Endothelial cell (in vitro differentiated cells): ENCODE data around the gene USP13. TPM values are rescaled to one million over a fixed set of nuclear protein-coding genes. Genes with fewer than 3 reads are reported as not detected.

Experiments
- DNase-seq: peaks from one replicate; pipeline ENCODE4 v3.0.0; 2021; ENCODE audit warnings: low spot score
- H3K27ac Mint-ChIP-seq: one replicate; pipeline ENCODE4 v1.8.0; 2021; ENCODE audit warnings: mixed read lengths, inconsistent platforms; ENCODE audit not compliant: unreplicated experiment
- H3K27me3 Mint-ChIP-seq: one replicate; pipeline ENCODE4 v1.8.0; 2021; ENCODE audit warnings: mild to moderate bottlenecking, moderate library complexity, mixed read lengths, inconsistent platforms; ENCODE audit not compliant: unreplicated experiment
- H3K36me3 Mint-ChIP-seq: one replicate; pipeline ENCODE4 v1.8.0; 2021; ENCODE audit warnings: mild to moderate bottlenecking, low read depth, mixed read lengths, inconsistent platforms; ENCODE audit not compliant: unreplicated experiment
- H3K4me1 Mint-ChIP-seq: one replicate; pipeline ENCODE4 v1.8.0; 2021; ENCODE audit warnings: mild to moderate bottlenecking, mixed read lengths, inconsistent platforms; ENCODE audit not compliant: unreplicated experiment
- H3K4me3 Mint-ChIP-seq: one replicate; pipeline ENCODE4 v1.8.0; 2021; ENCODE audit warnings: mild to moderate bottlenecking, mixed read lengths, inconsistent platforms; ENCODE audit not compliant: unreplicated experiment
- H3K9me3 Mint-ChIP-seq: one replicate; pipeline ENCODE4 v1.8.0; 2021; ENCODE audit warnings: mixed read lengths, inconsistent platforms; ENCODE audit not compliant: unreplicated experiment
- total RNA-seq: library from RNA; stranded (reverse); fragmentation: NEBNext Ultra II Directional; extraction: Animal tissue kit (Norgen Biotek cat#: 25700); gene quantifications from one replicate; pipeline ENCODE4 v1.2.1, GENCODE V29; 2021; ENCODE audit not compliant: unreplicated experiment
- TF ChIP-seq, protein P1 (sequence below): fragments of 200-600 bp; sonication (generic); IDR thresholded peaks from one replicate; pipeline ENCODE4 v1.5.0; 2021; ENCODE audit warnings: antibody characterized with exemption; ENCODE audit not compliant: unreplicated experiment

USP13 gene
- total RNA-seq, 1 donor from 2014 or later, result 18.9 TPM

GRCh38 chr3:179828738-179829137 lies 175.9 kb downstream of the USP13 start:
- H3K27ac Mint-ChIP-seq, result no peak overlapping the region
- TF ChIP-seq, protein P1, sequence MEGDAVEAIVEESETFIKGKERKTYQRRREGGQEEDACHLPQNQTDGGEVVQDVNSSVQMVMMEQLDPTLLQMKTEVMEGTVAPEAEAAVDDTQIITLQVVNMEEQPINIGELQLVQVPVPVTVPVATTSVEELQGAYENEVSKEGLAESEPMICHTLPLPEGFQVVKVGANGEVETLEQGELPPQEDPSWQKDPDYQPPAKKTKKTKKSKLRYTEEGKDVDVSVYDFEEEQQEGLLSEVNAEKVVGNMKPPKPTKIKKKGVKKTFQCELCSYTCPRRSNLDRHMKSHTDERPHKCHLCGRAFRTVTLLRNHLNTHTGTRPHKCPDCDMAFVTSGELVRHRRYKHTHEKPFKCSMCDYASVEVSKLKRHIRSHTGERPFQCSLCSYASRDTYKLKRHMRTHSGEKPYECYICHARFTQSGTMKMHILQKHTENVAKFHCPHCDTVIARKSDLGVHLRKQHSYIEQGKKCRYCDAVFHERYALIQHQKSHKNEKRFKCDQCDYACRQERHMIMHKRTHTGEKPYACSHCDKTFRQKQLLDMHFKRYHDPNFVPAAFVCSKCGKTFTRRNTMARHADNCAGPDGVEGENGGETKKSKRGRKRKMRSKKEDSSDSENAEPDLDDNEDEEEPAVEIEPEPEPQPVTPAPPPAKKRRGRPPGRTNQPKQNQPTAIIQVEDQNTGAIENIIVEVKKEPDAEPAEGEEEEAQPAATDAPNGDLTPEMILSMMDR, result no peak
- H3K36me3 Mint-ChIP-seq, result no peaks in the 10 kb centered on the region
- no peaks in the 10 kb centered on the region for H3K9me3 Mint-ChIP-seq
- DNase-seq, result no peak
- H3K4me1 Mint-ChIP-seq, result peaks cover 11% of the 10 kb centered on the region
- H3K27me3 Mint-ChIP-seq, result peaks cover 2% of the 10 kb centered on the region
- H3K4me3 Mint-ChIP-seq, result no peak overlapping the region

GRCh38 chr3:179829401-179829800 lies 176.6 kb downstream of the USP13 start:
- no peak overlapping the region for H3K27ac Mint-ChIP-seq
- peaks cover 2% of the 10 kb centered on the region for H3K27me3 Mint-ChIP-seq
- H3K4me3 Mint-ChIP-seq, result no peak overlapping the region
- no peaks in the 10 kb centered on the region for H3K36me3 Mint-ChIP-seq
- H3K9me3 Mint-ChIP-seq, result no peaks in the 10 kb centered on the region
- TF ChIP-seq, protein P1, result no peak
- peaks cover 11% of the 10 kb centered on the region for H3K4me1 Mint-ChIP-seq
- no peak for DNase-seq

DNA sequence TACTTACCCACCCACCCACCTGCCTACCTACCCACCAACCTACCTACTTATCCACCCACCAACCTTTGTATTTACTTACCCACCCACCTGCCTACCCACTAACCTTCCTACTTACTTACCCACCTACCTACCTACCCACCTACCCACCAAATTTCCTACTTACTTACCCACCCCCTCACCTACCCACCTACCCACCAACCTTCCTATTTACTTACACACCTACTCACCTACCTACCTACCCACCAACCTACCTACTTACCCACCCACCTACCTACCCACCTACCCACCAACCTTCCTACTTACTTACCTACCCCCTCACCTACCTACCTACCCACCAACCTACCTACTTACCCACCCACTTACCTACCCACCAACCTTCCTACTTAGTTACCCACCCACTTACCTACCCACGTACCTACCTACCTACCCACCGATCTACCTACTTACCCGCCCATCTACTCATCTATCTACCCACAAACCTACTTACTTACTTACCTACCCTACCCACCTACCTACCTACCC lies 179.6 kb downstream of the USP13 start:
- H3K4me3 Mint-ChIP-seq, result no peak overlapping the region

GRCh38 chr3:179833294-179833693 lies 180.5 kb downstream of the USP13 start:
- Mint-ChIP-seq H3K9me3 (no peaks in the 10 kb centered on the region), H3K36me3 (no peaks in the 10 kb centered on the region), H3K27me3 (peaks cover 1% of the 10 kb centered on the region), H3K4me3 (no peak overlapping the region), H3K27ac (no peak overlapping the region), H3K4me1 (no peaks in the 10 kb centered on the region)
- DNase-seq, result no peak
- TF ChIP-seq, protein P1, result no peak

More for the DNA sequence above, 179.6 kb downstream of the USP13 start:
- Mint-ChIP-seq H3K27ac (no peak overlapping the region), H3K27me3 (peaks cover 1% of the 10 kb centered on the region), H3K4me1 (no peaks in the 10 kb centered on the region), H3K36me3 (no peaks in the 10 kb centered on the region), H3K9me3 (no peaks in the 10 kb centered on the region)
- no peak for DNase-seq
- TF ChIP-seq, protein P1, result no peak

DNA sequence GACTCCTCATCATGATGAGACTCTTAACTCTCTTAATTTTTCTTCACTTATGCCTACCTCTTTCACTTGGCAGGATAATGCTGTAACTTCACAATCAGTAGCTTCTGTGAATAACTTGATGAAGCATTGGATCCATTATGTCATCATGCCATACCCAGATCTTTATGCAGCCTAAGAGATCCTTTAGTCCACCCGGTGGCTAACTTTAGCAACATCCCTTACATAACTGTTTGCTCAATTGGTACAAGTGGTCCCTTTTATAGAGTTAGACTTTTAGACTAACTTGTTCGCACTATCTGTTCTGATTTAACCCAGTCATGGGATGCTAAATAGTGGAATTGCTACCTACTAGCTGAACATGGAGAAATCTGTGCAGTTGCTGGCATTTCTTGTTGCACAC lies 184.5 kb downstream of the USP13 start:
- Mint-ChIP-seq H3K9me3 (no peaks in the 10 kb centered on the region), H3K27ac (no peak overlapping the region), H3K4me1 (no peaks in the 10 kb centered on the region), H3K36me3 (no peaks in the 10 kb centered on the region), H3K4me3 (no peak overlapping the region), H3K27me3 (peaks cover 1% of the 10 kb centered on the region)
- TF ChIP-seq, protein P1, result no peak
- no peak for DNase-seq

Other genes starting within 250 kb of the USP13 start
- gene GNB4, start 201.6 kb upstream of the USP13 start, total RNA-seq, result 66.9 TPM
- gene ACTL6A, start 90.1 kb upstream of the USP13 start, total RNA-seq, result 36.3 TPM
- 39.0 TPM for gene MRPL47, start 48.4 kb upstream of the USP13 start, total RNA-seq
- 83.9 TPM for gene NDUFB5, start 48.2 kb upstream of the USP13 start, total RNA-seq